ENCODE results near the gene MDM2.
"Not testable (repeated sequence)": the region's sequence is repeated elsewhere in the genome, so short reads cannot be mapped to it uniquely, and the experiment has no call there.

MDM2 gene

GRCh38 chr12:68831751-68832503 lies 23.9 kb downstream of the MDM2 start:
- Histone ChIP-seq H4K20me1 (peaks cover 91 to 98% (median 96%) of the 10 kb centered on the region in 11 experiments), H3K27ac (0 out of 22 replicates have a peak overlapping the region, but pooled peaks of 1 of the 11 experiments have one; percentile 20), H3K9me3 (replicated peaks in 1 of 11) (no peaks in the 10 kb centered on the region), H3K4me2 (peak overlapping the region in 1 of 11 experiments; percentile 17; a peak in 2 of 22 replicates), H3K27me3 (no peaks in the 10 kb centered on the region), H3K36me3 (peaks cover 94 to 97% (median 95%) of the 10 kb centered on the region in 11 experiments), H3K4me3 (no peak overlapping the region), H3K9ac (peak overlapping the region in 1 of 11 experiments; percentile 24; a peak in 1 of 22 replicates), H3K4me1 (peaks cover 35 to 62% (median 46%) of the 10 kb centered on the region in 10 experiments)
- no peak for TF ChIP-seq Cebpa-rat (IDR thresholded peaks at IDR 0.05)

DNA sequence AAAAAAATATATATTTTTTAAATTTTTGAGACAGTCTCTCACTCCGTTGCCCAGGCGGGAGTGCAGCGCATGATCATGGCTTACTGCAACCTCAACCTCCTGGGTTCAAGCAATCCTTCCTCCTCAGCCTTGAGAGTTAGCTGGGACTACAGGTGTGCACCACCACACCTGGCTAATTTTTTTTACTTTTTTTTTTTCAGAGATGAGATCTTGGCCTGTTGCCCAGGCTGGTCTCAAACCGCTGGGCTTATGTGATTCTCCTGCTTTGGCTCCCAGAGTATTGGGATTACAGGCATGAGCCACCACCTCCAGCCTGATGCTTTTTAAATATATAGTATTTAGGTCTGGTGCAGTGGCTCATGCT lies 24.5 kb downstream of the MDM2 start:
- Histone ChIP-seq H3K4me2 (peak overlapping the region in 2 of 11 experiments; percentile 10 to 17; a peak in 2 of 22 replicates), H4K20me1 (peaks cover 91 to 98% (median 96%) of the 10 kb centered on the region in 11 experiments), H3K27me3 (no peaks in the 10 kb centered on the region), H3K9me3 (replicated peaks in 1 of 11) (no peaks in the 10 kb centered on the region), H3K36me3 (peaks cover 94 to 97% (median 95%) of the 10 kb centered on the region in 11 experiments), H3K27ac (no peak overlapping the region), H3K9ac (no peak overlapping the region; a peak in 1 of 22 replicates), H3K4me1 (peaks cover 39 to 65% (median 46%) of the 10 kb centered on the region in 10 experiments), H3K4me3 (no peak overlapping the region)
- TF ChIP-seq Cebpa-rat (IDR thresholded peaks at IDR 0.05) = no peak

- peaks cover 92 to 97% (median 94%) of the 10 kb centered on the region in 11 experiments for H3K36me3 ChIP-seq
- no peak overlapping the region for H3K4me3 ChIP-seq
- H3K9ac ChIP-seq = peak overlapping the region in 1 of 11 experiments; percentile 4; a peak in 1 of 22 replicates
These were observed 25.5 kb downstream of the MDM2 start for GRCh38 chr12:68833508-68833907.

GRCh38 chr12:68835333-68835908 lies 27.4 kb downstream of the MDM2 start:
- Histone ChIP-seq H3K36me3 (peaks cover 92 to 97% (median 94%) of the 10 kb centered on the region in 11 experiments), H3K9ac (peak overlapping the region in 9 of 11 experiments; percentile 9 to 47 (median 40); a peak in 6 of 22 replicates), H4K20me1 (peaks cover 89 to 98% (median 96%) of the 10 kb centered on the region in 11 experiments), H3K27ac (peak overlapping the region in 10 of 11 experiments; percentile 8 to 51 (median 43); a peak in 15 of 22 replicates), H3K4me1 (peaks cover 39 to 65% (median 48%) of the 10 kb centered on the region in 10 experiments), H3K4me2 (peak overlapping the region in 10 of 11 experiments; percentile 10 to 65 (median 49); a peak in 18 of 22 replicates), H3K27me3 (no peaks in the 10 kb centered on the region), H3K9me3 (replicated peaks in 1 of 11) (no peaks in the 10 kb centered on the region), H3K4me3 (no peak overlapping the region)
- no peak for TF ChIP-seq Cebpa-rat (IDR thresholded peaks at IDR 0.05)

More at GRCh38 chr12:68833508-68833907, 25.5 kb downstream of the MDM2 start:
- TF ChIP-seq Cebpa-rat (IDR thresholded peaks at IDR 0.05) = no peak
- H3K9me3 ChIP-seq (replicated peaks in 1 of 11) = no peaks in the 10 kb centered on the region
- H4K20me1 ChIP-seq = peaks cover 89 to 98% (median 96%) of the 10 kb centered on the region in 11 experiments
- H3K27ac ChIP-seq = no peak overlapping the region
- no peaks in the 10 kb centered on the region for H3K27me3 ChIP-seq
- peaks cover 39 to 73% (median 46%) of the 10 kb centered on the region in 10 experiments for H3K4me1 ChIP-seq
- H3K4me2 ChIP-seq = peak overlapping the region in 4 of 11 experiments; percentile 32 to 48 (median 38); a peak in 3 of 22 replicates

GRCh38 chr12:68837215-68837614 lies 29.2 kb downstream of the MDM2 start:
- Histone ChIP-seq H3K4me3 (no peak overlapping the region), H3K4me2 (no peak overlapping the region; a peak in 2 of 22 replicates), H3K9me3 (replicated peaks in 1 of 11) (no peaks in the 10 kb centered on the region), H3K27ac (no peak overlapping the region), H3K4me1 (peaks cover 24 to 50% (median 42%) of the 10 kb centered on the region in 10 experiments), H4K20me1 (peaks cover 89 to 98% (median 96%) of the 10 kb centered on the region in 11 experiments), H3K9ac (no peak overlapping the region), H3K27me3 (no peaks in the 10 kb centered on the region), H3K36me3 (peaks cover 92 to 97% (median 94%) of the 10 kb centered on the region in 11 experiments)
- TF ChIP-seq Cebpa-rat (IDR thresholded peaks at IDR 0.05) = no peak

DNA sequence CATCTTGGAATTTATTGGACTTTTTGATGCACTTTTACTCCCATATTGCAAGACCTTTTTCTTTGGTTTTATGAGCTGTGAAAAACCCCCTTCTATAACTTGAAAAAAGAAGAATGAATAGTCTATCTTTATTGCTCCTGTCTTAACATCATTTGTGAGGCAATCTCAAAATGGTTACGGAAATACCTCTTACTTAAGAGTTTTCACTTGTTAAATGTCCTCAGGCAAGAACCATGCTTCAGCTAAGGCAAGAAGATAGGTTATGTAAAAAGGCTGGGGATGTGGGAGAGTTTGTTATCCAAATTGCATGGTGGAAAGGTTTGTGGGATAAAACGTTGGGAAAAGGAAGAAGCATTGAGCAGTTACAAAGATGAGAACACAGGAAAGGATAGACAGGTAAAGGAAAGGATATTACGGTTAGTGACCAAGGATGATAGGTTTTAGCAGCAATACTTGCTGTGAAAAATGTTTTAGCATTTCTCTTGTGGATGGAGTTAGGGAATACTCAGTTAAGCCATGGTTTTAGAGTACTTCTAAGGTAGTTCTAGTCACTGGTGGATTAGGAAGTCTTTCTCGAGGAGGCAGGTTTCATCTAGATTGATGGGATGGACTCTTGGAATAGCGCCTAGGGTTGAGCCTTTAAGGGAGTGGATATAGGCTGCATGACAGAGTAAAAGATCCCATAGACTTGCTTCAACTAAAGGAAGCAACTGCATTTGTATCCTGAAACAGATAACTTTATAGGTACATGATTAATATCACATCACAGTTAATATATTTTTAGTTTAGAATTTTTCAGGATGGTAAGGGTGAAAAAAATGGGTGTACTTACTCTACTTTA lies 30.3 kb downstream of the MDM2 start:
- Histone ChIP-seq H3K4me2 (no peak overlapping the region), H3K9ac (no peak overlapping the region), H3K4me1 (peaks cover 19 to 46% (median 38%) of the 10 kb centered on the region in 10 experiments), H3K27ac (no peak overlapping the region), H3K4me3 (no peak overlapping the region), H3K36me3 (peaks cover 95 to 100% (median 98%) of the 10 kb centered on the region in 11 experiments), H3K27me3 (no peaks in the 10 kb centered on the region), H4K20me1 (peaks cover 92 to 100% (median 100%) of the 10 kb centered on the region in 11 experiments), H3K9me3 (replicated peaks in 1 of 11) (no peaks in the 10 kb centered on the region)
- no peak for TF ChIP-seq Cebpa-rat (IDR thresholded peaks at IDR 0.05)

DNA sequence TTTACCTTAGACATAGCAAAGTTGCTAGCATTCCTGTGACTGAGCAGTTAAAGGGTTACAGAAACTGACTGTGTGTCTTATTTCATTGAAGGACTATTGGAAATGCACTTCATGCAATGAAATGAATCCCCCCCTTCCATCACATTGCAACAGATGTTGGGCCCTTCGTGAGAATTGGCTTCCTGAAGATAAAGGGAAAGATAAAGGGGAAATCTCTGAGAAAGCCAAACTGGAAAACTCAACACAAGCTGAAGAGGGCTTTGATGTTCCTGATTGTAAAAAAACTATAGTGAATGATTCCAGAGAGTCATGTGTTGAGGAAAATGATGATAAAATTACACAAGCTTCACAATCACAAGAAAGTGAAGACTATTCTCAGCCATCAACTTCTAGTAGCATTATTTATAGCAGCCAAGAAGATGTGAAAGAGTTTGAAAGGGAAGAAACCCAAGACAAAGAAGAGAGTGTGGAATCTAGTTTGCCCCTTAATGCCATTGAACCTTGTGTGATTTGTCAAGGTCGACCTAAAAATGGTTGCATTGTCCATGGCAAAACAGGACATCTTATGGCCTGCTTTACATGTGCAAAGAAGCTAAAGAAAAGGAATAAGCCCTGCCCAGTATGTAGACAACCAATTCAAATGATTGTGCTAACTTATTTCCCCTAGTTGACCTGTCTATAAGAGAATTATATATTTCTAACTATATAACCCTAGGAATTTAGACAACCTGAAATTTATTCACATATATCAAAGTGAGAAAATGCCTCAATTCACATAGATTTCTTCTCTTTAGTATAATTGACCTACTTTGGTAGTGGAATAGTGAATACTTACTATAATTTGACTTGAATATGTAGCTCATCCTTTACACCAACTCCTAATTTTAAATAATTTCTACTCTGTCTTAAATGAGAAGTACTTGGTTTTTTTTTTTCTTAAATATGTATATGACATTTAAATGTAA lies 31.5 kb downstream of the MDM2 start:
- Histone ChIP-seq H3K9ac (no peak overlapping the region), H3K27ac (no peak overlapping the region), H3K4me1 (peaks cover 9 to 34% (median 27%) of the 10 kb centered on the region in 10 experiments), H3K27me3 (no peaks in the 10 kb centered on the region), H4K20me1 (peaks cover 91 to 100% (median 100%) of the 10 kb centered on the region in 11 experiments), H3K4me2 (no peak overlapping the region), H3K36me3 (peaks cover 94 to 100% (median 98%) of the 10 kb centered on the region in 11 experiments), H3K4me3 (no peak overlapping the region), H3K9me3 (replicated peaks in 1 of 11) (no peaks in the 10 kb centered on the region)
- TF ChIP-seq Cebpa-rat (IDR thresholded peaks at IDR 0.05) = no peak

DNA sequence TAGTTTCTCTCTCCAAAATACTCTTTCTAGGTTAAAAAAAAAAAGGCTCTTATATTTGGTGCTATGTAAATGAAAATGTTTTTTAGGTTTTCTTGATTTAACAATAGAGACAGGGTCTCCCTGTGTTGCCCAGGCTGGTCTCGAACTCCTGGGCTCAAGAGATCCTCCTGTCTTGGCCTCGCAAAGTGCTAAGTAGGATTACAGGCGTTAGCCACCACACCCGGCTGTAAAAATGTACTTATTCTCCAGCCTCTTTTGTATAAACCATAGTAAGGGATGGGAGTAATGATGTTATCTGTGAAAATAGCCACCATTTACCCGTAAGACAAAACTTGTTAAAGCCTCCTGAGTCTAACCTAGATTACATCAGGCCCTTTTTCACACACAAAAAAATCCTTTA lies 33.2 kb downstream of the MDM2 start:
- H3K4me1 ChIP-seq = peaks cover 0 to 23% (median 14%) of the 10 kb centered on the region in 10 experiments; a peak in 12 of 20 replicates
- H3K27ac ChIP-seq; H3K27me3 ChIP-seq; H3K4me3 ChIP-seq; H3K4me2 ChIP-seq; H3K9me3 ChIP-seq (replicated peaks in 1 of 11): not testable (repeated sequence)
- 0 out of 22 replicates have a peak overlapping the region, but pooled peaks of 1 of the 11 experiments have one; percentile 2 for H3K9ac ChIP-seq
- peaks cover 83 to 95% (median 92%) of the 10 kb centered on the region in 11 experiments for H3K36me3 ChIP-seq
- peaks cover 85 to 100% (median 99%) of the 10 kb centered on the region in 11 experiments for H4K20me1 ChIP-seq
